ENCODE data around the gene LPAR2.

The LPAR2 gene

DNA sequence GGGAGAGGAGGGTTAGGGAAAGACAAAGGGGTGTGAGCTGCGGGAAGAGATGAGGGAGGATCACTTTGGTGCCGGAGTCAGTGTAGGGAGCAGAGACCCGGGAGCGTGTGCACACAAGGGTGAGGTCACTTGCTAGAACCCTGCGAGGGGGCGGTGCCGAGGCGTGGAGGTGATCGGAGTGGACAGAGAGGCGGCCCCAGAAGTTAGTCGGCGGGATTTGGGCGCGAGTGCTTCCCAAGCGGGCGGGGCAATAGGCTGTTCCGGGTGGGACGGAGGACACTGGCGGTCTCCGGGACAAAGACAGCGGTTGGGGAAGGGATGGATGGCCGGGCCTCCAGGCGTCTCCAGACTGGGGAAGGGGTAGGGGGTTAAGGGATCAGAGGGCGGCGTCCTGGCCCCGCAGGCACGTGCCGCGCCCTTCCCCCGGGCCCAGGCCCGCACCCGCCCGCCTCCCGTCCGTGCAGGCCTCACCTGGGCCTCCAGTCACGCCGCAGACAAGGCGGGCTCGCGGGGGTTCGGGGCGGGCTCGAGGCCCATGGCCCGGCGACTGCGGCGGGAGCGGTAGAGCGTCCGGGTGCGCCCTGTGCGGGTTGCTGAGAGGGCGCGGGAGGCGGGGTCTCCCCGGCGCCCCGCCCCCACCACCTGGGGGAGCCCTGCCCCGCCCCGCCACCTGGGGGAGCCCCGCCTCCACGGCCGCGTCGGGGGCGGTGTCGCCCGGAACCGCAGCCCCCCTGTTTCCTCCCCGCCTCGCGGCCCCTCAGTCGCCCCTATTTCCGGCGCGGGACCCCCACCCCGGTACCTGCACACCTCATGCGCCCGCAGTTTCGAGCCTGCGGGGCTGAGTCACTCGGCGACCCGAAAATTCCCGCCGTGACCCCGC is at the start of gene LPAR2:
Gene LPAR2 (minus strand): TSS at position 600 of the 880 bp plus-strand sequence. CDS start 945 bp downstream, outside the sequence.
- DNase-seq, result peak; percentile 54

DNA sequence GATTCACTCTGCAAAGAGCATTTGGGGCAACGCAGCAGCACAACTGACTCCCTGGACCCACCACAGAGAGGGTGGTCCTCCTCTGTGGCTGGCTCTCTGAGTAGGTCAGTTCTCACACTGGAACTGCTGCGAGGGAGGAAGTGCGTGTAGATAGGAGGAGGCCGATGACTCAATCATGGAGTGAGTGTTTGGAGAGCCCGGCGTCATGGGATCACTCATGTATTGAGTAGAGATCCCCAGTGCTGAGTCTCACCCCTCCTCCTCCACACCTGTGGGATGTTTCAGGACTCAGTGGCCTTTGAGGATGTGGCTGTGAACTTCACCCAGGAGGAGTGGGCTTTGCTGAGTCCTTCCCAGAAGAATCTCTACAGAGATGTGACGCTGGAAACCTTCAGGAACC is 49.6 kb upstream of the LPAR2 start:
- no peak for DNase-seq

DNA sequence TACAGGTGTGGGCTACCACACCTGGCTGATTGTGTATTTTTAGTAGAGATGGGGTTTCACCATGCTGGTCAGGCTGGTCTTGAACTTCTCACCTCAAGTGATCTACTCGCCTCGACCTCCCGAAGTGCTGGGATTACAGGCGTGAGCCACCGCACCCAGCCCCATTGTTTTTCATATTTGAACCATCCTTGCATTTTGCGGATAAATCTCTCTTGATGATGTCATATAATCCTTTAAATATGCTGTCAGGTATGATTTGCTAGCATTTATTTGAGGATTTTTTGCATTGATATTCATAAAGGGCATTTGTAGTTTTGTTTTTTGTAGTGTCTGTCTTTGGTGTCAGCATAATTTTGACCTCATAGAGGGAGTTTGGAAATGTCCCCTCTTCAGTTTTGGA is 46.3 kb upstream of the LPAR2 start:
- no peak for DNase-seq

DNA sequence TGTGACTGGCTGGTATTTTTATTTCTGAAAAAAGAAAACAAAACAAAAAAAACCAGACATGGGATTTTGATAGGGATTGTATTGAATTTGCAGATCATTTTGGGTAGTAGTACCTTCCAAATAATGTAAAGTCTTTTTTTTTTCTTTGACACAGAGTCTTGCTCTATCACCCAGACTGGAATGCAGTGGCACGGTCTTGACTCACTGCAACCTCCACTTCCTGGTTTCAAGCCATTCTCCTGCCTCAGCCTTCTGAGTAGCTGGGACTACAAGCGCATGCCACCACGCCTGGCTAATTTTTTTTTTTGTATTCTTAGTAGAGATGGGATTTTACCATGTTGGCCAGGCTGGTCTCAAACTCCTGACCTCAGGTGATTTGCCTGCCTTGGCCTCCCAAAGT is 44.8 kb upstream of the LPAR2 start:
- DNase-seq, result no peak

DNA sequence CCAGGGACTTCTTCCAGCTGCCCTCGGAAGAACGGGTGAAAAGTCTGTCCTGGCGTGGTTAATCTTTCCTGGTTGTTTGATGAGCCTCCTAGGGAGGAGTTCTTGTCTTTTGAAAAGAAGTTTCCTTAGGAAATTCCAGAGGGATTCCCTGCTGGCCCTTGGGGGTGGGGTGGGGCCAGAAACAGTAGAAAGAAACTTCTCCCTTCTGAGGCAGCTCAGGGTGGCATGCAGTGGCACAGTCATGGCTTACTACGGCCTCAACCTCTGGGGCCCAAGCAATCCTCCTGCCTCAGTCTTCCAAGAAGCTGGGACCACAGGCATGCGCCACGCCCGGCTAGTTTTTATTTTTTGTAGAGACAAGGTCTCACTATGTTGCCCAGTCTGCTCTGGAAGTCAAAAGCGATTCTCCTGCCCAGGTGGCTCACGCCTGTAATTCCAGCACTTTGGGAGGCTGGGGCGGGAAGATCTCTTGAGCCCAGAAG is 42.1 kb upstream of the LPAR2 start:
- peak; percentile 37 for DNase-seq

DNA sequence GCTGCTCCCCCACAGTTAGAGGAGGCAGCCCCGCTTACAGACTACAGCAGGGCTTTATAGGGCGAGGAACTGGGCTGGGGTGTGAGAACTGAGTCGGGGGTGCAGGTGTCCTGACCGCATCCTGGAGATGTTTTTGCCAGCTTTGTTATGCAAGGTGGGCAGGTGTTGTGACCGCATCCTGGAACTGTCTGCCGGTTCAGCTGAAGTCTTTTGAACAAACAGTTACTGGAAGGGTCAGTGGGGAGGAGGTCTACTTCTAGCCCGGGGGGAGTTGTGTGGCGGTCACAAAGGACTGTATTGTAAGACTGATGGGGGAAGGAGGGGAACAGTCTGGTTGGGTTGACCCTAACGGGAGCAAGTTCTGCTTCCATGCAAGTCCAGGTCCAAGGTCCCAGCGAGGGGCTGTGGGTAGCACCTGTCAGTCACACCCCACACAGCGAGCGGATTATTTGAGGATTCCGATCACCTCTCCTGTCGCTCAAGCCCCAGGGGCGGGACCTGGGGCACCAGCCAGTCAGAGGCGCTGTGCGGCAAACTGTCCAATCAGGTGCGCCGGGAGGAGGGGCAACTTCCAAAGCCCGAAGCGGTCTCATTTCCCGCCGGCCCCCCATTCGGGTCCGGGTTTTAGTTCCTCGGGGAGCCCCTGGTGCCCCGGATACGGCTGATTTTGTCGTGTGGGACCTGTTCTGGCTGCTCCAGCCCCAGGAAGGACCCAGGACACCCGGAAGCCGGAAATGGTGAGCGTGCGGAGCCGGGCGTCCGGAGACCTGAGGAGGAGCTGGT is 40.4 kb upstream of the LPAR2 start, which contains the start of gene ZNF101:
Gene ZNF101 (plus strand): TSS at position 610 of the 783 bp plus-strand sequence. CDS start 125 bp downstream, at position 735.
- peak; percentile 92 for DNase-seq

DNA sequence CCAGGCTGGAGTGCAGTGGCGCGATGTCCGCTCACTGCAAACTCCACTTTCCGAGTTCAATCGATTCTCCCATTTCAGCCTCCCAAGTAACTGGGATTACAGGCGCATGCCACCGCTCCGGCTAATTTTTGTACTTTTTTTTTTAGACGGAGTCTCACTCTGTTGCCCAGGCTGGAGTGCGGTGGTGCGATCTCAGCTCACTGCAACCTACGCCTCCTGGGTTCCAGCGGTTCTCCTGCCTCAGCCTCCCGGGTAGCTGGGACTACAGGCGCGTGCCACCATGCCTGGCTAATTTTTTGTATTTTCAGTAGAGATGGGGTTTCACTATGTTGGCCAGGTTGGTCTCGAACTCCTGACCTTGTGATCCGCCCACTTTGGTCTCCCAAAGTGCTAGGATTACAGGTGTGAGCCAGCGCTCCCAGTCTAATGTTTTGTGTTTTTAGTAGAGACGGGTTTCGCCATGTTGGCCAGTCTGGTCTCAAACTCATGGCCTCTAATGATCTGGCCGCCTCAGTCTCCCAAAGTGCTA is 37.5 kb upstream of the LPAR2 start:
- DNase-seq, result peak; percentile 20

DNA sequence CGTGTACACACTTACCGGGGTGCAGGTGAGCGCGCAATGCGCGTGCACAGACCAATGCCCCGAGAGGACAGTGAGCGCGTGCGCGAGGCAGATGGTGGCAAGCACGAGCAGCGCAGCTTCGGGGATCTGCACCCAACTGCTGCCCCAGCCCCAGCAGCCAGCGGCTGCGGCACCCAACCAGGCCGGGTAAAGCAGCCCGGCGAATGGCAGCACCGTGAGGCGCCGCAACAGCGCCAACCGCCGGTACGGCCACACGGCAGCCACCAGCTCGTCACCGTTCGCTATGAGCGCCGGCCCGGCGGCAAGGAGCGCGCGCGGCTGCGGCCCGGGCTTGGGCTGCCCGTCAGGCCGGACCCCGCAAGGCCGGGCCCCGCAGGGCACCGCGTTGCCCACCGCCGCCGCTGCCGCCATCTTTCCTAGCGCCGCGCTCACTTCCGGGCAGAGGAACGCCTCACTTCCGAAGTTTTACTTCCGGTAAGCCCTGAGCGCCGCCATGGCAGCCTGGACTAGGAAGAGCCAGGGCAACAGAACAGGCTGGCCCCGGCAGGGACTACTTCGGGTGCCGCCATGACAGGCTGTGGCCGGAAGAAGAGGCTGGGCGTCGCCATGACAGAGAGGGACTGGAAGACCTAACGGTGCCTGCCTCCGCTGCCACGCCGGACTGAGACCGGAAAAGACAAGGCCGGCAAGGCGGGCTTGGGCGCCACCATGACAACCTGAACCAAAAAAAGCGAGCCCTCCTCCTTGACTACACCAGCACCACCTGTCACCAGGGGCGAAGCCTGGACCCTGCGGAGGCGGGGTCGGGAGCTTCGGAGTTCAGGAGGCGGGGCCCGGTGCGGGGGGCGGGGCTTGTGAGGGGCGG is 35.5 kb upstream of the LPAR2 start, which contains the start of gene ATP13A1:
Gene ATP13A1 (minus strand): TSS at position 421 of the 865 bp plus-strand sequence. CDS start 10 bp downstream, at position 411.
- peak; percentile 97 for DNase-seq

DNA sequence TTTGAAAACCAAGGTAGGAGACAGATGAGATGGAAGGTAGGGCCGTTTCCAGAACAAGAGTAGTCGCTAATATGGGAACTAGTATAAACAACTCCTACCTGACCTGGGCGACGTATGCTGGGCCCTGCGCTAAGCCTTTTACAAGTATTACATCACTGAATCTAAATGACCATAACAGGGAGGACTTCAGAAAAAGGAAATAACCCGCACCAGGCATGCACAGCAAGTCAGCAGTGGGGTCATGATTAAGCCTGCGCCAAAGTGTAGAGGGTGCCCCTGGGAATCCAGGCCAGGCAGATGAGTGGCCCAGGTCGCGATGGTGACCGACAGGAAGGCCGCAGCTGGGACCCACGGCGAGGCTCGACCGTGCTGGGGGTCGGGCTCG is 34.8 kb upstream of the LPAR2 start:
- no peak for DNase-seq

DNA sequence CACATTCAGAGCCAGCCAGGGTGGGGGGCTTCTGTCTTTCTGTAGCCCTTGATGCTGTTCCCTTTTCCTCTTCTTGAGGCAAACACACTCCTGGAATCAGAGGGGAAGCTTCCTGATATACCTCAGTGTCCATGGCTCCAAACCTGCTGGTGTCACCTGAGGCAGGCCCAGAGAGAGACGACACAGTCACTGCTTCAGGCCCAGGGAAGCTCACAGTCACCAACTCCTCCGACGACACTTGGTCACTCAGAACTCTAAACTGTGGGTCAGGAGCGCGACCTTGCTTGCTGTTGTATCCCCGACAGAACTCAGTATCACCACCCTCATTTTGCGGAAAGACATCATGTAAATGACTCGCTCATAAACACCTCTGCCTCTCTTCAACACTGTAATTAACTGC is 34.3 kb upstream of the LPAR2 start:
- DNase-seq, result no peak

DNA sequence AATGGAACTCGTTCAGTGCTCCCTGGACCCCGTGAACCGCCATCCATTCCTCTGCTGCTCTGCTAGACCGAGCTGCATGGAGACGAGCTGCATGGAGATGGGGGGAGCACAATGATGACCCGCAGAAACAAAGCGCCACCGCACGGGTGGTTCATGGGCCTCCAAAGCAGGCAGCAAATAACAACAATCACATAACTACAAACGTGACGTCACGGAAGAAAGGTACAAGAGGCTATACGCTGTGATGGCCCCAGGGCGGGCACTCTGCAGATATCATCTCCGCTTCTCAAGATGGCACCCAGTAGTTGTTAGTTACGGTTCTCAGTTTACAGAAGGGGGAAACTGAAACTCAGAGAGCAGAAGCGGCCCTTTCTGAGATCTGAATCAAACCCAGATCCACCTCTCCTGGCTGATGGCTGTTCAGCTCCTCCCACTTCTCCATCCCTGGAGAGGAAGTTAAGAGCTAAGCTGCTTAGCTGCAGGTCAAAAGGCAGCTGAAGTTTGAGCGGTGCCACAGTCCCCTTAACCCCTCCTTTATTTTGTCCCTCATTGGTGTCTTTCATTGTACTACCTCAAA is 33.7 kb upstream of the LPAR2 start:
- DNase-seq, result no peak

DNA sequence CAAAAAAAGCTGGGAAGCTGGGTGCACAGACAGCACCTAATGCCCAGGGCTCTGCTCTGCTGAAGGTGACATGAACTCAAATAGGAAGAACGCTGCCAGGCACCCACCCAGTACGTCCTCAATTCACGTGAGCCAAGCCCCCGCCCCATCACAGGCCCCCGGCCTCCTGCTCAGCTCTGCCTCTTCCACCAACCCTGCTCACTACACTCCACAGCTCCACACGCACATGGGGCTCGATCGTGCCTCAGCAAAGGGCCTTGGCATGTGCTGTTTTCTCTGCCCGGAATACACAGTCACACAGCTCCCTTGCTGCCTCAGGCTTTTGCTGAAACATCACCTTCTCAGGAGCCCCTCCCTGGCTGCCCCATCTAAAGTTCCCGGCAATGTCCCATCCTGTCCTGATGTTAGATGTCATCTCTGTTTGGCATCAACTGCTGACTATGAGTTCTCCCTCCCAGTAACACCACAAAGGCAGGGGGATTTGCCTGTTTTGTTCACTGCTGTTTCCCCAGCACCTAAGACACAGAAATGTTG is 33.2 kb upstream of the LPAR2 start:
- no peak for DNase-seq

DNA sequence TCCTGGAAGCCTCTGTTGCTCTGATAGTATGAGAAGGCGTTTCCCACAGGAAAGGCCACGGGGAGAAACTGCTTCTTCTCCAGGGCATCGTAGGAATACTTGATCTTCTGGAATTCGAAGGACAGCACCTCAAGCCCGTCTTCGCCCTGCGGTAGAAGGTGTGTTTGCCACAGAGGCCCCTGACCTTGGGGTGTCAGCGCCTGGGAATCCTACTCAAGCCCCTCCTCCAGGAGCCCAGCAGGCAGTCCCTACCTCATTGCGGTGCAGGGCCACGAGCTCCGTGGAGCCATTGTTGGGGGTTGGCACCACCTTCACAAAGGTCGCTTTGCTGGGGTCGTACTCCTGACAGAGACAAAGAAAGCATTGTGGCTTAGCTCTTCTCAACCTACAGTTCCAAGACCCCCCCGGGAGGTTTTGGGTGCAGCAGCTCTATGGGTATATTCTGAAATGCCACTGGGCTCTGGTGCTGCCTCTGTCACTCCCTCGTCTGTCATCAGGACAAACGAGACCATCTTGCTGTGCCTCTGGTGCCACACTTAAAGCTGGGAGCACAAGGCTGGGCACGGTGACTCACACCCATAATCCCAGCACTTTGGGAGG is 31.7 kb upstream of the LPAR2 start:
- DNase-seq, result no peak

DNA sequence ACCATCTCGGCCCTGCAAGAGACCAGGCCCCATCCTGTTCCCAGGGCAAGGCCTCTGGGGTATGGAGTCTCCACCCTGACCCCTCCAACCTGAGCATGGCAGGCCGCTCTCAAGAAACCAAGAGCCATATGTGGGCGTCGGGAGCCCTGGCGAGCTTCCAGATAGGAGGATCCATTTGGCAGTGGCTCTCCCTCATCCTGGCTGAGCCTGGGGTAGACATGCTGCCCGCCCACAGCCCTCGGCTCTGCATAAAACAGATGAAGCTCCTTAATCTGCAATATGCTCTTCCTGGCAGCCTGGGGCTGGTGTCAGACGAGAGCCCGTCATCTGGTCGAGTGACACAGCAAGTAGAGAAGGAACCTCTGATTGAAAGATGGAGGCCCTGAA is 29.4 kb upstream of the LPAR2 start:
- DNase-seq, result no peak

DNA sequence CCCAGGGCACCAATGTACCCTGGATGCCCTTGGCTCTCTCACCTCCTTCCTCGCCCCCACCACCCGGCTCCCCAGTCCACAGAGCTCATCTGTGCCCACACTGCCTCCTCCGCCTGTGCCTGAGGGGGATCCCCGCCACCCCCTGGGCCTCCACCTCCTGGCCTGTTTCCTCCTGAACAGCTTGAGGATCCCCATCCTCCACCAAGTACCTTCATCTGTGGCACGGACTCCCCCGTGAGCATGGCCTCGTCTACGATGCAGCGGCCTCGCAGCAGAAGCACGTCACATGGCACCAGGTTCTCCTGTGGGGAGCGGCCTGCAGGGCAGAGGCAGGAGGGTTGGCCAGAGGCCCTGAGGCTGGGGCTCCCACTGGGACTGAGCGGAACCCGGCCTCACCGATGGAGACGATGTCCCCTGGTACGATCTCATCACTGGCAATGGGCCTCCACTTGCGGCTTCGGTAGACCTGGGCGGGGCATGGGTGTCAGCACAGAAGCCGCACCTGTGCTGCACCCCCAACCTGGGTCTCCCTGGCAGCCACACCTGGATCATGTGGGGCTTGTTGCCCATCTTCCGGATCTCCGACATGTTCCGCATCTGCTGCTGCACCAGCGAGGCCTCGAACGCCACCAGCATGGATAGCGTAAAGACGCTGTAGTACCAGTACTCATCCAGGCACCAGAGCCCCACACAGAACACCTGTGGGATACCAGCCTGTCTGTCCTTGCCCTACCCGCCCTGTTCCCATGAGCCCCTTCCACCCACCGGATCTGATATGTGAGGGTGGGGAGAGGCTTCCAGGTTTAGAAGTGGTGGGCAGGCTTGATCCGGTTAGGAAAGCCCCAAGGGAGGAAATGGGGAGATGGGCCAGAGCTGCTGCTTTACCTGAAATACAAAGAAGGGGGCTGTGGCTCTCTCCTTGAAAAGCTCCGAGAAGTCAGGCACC is 28.7 kb upstream of the LPAR2 start:
- DNase-seq, result no peak

DNA sequence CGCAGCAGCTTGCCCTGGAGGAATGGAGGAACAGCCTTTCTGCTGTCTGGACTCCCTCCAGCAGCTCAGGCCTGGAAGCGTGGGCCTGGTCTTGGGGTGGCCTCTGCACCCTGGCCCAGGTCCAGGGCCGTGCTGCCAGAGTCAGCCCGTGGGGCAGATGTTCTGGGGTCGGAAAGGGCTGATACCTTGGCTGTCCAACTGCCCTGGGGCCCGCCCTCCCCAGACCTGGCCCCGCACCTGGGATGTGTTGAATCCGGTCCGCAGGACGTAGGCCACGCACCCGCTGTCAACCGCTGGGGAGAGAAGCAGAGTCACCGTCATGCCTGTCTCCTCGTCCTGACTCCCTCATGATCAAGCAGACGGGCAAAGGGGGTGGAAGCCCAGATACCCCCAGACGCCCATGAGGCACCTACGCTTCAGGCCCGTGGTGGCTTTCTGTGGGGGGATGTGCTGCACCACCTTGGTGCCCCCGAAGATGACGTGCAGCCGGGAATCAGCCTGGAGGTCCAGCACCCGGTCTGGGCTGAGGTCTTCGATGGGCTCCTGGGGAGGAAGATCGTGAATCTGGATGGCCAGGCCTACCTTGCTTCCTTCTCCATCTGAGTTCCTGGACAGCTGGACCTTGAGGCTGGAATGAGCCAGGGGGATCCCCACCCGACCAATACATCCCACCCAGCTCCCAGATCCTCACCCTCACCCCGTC is 27.8 kb upstream of the LPAR2 start:
- no peak for DNase-seq

DNA sequence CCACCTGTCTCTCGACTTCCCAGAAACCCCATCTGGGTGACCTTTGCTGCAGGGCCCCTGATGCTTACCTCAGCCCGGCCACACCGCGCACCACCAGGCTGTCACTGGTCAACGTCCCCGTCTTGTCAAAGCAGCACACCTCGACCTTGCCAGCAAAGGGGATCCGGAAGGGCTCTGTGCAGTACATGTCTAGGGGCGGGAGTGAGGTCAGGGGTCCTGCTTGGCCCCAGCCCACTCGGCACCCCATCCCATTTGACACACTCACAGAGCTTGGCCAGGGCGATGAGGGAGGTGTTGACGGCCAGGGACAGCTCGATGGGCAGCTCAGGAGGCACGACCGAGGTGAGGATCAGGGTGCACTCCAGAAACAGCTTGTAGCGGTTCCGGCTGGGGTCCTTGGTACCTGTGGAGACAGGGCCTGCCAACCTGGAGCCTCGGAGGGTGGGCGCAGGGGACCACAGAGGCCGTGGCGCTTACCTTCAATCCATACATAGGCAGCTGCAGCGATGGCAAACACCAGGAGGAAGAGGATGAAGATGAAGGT is 27.1 kb upstream of the LPAR2 start:
- no peak for DNase-seq

DNA sequence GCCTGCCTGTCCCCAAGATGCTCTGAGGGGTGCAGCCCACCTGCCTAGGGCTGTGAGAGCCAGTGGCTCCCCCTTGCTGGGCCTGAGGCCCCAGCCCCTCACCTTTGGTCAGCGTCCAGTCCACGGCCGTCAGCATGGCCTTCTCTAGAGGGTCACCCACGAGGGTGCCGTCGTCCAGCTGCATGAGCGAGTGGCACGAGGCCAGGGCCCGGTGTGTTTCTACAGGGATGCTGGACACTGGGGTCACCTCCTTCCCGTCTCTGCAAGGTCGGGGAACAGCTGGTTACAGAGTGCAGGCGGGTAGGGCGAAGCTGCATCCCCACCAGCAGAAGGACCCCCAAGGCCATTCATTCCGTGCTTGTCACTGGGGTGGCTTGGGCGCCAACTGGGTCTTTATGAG is 26.4 kb upstream of the LPAR2 start:
- DNase-seq, result no peak

DNA sequence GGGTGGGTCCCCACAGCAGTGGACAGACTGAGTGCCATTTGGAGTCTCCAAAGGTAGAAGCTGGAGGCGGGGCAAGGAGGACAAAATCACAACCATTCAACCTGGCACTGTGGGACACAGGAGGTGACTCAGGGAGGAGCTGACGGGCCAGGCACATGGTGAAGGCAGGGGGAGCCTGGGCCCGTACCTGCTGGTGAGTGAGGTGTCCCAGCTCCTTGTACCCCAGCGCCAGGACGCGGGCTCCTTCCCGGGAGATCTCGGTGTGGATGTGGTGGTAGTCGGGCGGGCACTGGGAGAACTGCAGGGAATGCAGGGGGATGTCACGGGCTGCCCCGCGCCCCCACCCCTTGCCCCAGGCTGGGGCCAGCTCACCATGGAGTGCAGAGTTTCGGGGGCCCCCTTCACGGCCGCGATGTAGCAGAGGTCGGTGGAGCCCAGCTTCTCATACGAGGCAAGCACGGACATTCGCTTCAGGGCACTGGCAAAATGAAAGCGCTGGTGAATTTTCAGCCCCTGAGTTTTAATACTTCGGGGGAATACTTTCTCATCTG is 25.7 kb upstream of the LPAR2 start:
- DNase-seq, result no peak
